GM23338 (cell line): ENCODE results near the gene MIER3. TPM values are rescaled to one million over a fixed set of nuclear protein-coding genes. Genes with fewer than 3 reads are reported as not detected.

Experiments used
- ATAC-seq: fragments of 200-7000 bp; cut with Tn5 transposase; 3 replicates; pipeline ENCODE4 v1.9.1; 2020
- DNase-seq: peaks from one replicate; pipeline ENCODE4 v3.0.0-alpha.2; 2015; ENCODE audit warnings: low spot score
- H2AFZ ChIP-seq: fragments of 200-600 bp; sonication (generic); 2 replicates; pipeline ENCODE4 v1.8.0; 2016; ENCODE audit warnings: antibody characterized with exemption, mild to moderate bottlenecking, moderate library complexity
- H3F3A ChIP-seq: fragments of 200-600 bp; sonication (generic); replicated peaks from 2 replicates; pipeline ENCODE4 v1.8.0; 2017; ENCODE audit warnings: antibody characterized with exemption, mixed run types, low read depth
- H3K27ac ChIP-seq: fragments of 200-600 bp; sonication (generic); 2 replicates; pipeline ENCODE4 v1.6.1; 2016; ENCODE audit warnings: low read depth
- H3K27me3 ChIP-seq: fragments of 200-600 bp; sonication (generic); 2 replicates; pipeline ENCODE4 v1.8.0; 2016; ENCODE audit warnings: mild to moderate bottlenecking, mixed run types, moderate library complexity; ENCODE audit not compliant: insufficient read depth
- H3K36me3 ChIP-seq: fragments of 200-600 bp; sonication (generic); 2 replicates; pipeline ENCODE4 v1.8.0; 2016; ENCODE audit warnings: mild to moderate bottlenecking; ENCODE audit not compliant: insufficient read depth
- H3K4me1 ChIP-seq: fragments of 200-600 bp; sonication (generic); 2 replicates; pipeline ENCODE4 v1.8.0; 2016; ENCODE audit warnings: mild to moderate bottlenecking, moderate library complexity; ENCODE audit not compliant: insufficient read depth
- H3K4me2 ChIP-seq: fragments of 200-600 bp; sonication (generic); 2 replicates; pipeline ENCODE4 v1.7.1; 2017; ENCODE audit warnings: mixed run types
- H3K4me3 ChIP-seq: fragments of 200-600 bp; sonication (generic); 2 replicates; pipeline ENCODE4 v1.6.1; 2016; ENCODE audit warnings: mixed run types
- H3K79me2 ChIP-seq: fragments of 200-600 bp; sonication (generic); replicated peaks from 2 replicates; pipeline ENCODE4 v1.8.0; 2017; ENCODE audit warnings: mild to moderate bottlenecking; ENCODE audit not compliant: insufficient read depth
- H3K9me2 ChIP-seq: fragments of 200-600 bp; sonication (generic); 2 replicates; pipeline ENCODE4 v1.8.0; 2017; ENCODE audit not compliant: insufficient read depth
- H4K20me1 ChIP-seq: fragments of 200-600 bp; sonication (generic); replicated peaks from 2 replicates; pipeline ENCODE4 v1.8.0; 2017; ENCODE audit warnings: mild to moderate bottlenecking; ENCODE audit not compliant: insufficient read depth
- H3K27ac Mint-ChIP-seq: 2 replicates; pipeline ENCODE4 v1.8.0; 2020; ENCODE audit warnings: inconsistent platforms, mild to moderate bottlenecking, moderate library complexity, mixed read lengths
- H3K27me3 Mint-ChIP-seq: 3 replicates; pipeline ENCODE4 v1.8.0; 2022; ENCODE audit warnings: low read depth, mild to moderate bottlenecking, moderate library complexity, mixed read lengths, inconsistent platforms; ENCODE audit not compliant: insufficient read depth, poor library complexity
- H3K36me3 Mint-ChIP-seq: 3 replicates; pipeline ENCODE4 v1.8.0; 2021; ENCODE audit warnings: low read depth, mild to moderate bottlenecking, inconsistent platforms, moderate library complexity, mixed read lengths
- H3K4me1 Mint-ChIP-seq: 3 replicates; pipeline ENCODE4 v1.8.0; 2020; ENCODE audit warnings: mild to moderate bottlenecking, inconsistent platforms, mixed read lengths
- H3K4me3 Mint-ChIP-seq: 3 replicates; pipeline ENCODE4 v1.8.0; 2021; ENCODE audit warnings: moderate library complexity, mild to moderate bottlenecking, inconsistent platforms, mixed read lengths
- H3K9me3 Mint-ChIP-seq: 3 replicates; pipeline ENCODE4 v1.8.0; 2020; ENCODE audit warnings: moderate library complexity, mild to moderate bottlenecking, inconsistent platforms, mixed read lengths
- CREB1 ChIP-seq: fragments of 250-450 bp; sonication (Bioruptor Pico); IDR thresholded peaks from 2 replicates; pipeline ENCODE4 v1.5.0; 2020; ENCODE audit warnings: low read depth, mild to moderate bottlenecking, moderate library complexity
- ETS1 ChIP-seq: IDR thresholded peaks from 2 replicates; pipeline ENCODE4 v1.6.1; 2016; ENCODE audit warnings: antibody characterized with exemption
- EZH2 ChIP-seq: fragments of 200-600 bp; sonication (generic); IDR thresholded peaks from one replicate; pipeline ENCODE4 v1.8.0; 2017; ENCODE audit warnings: antibody characterized with exemption, mild to moderate bottlenecking, low read depth; ENCODE audit not compliant: unreplicated experiment
- EZH2phosphoT487 ChIP-seq: fragments of 200-600 bp; sonication (generic); IDR thresholded peaks from one replicate; pipeline ENCODE4 v1.8.1; 2018; ENCODE audit warnings: antibody characterized with exemption; ENCODE audit not compliant: unreplicated experiment
- JUNB ChIP-seq: IDR thresholded peaks from one replicate; pipeline ENCODE4 v1.6.1; 2016; ENCODE audit warnings: antibody characterized with exemption; ENCODE audit not compliant: unreplicated experiment
- NANOG ChIP-seq: IDR thresholded peaks from 2 replicates; pipeline ENCODE4 v1.6.1; 2016; ENCODE audit warnings: antibody characterized with exemption, borderline replicate concordance
- POLR2AphosphoS5 ChIP-seq: IDR thresholded peaks from 2 replicates; pipeline ENCODE4 v1.6.1; 2016; ENCODE audit warnings: antibody characterized with exemption, low read depth
- STAT1 ChIP-seq: IDR thresholded peaks from one replicate; pipeline ENCODE4 v1.6.1; 2016; ENCODE audit warnings: antibody characterized with exemption; ENCODE audit not compliant: unreplicated experiment
- ZNF114 ChIP-seq: fragments of 250-450 bp; sonication (Bioruptor Pico); IDR thresholded peaks from 2 replicates; pipeline ENCODE4 v1.5.0; 2020; ENCODE audit warnings: mild to moderate bottlenecking, moderate library complexity
- ZNF331 ChIP-seq: fragments of 250-450 bp; sonication (Bioruptor Pico); IDR thresholded peaks from 2 replicates; pipeline ENCODE4 v1.5.0; 2020; ENCODE audit warnings: low read depth, mild to moderate bottlenecking, moderate library complexity
- polyA plus RNA-seq: library from polyadenylated mRNA; unstranded; fragments of >200 nt; fragmentation: Nextera tagmentation; extraction: Ambion mirVana; gene quantifications from 2 replicates; pipeline ENCODE4 v1.2.1, GENCODE V29; 2016
- total RNA-seq: library from RNA; depleted of rRNA; stranded (reverse); fragments of >200 nt; shearing (Covaris generic); gene quantifications from 2 replicates; pipeline ENCODE4 v1.2.3, GENCODE V29; 2014
- TF ChIP-seq, protein P1 (sequence below): IDR thresholded peaks from one replicate; pipeline ENCODE4 v1.6.1; 2018; ENCODE audit warnings: antibody characterized with exemption; ENCODE audit not compliant: unreplicated experiment
- TF ChIP-seq, protein P2 (sequence below): fragments of 250-450 bp; sonication (Bioruptor Pico); IDR thresholded peaks from 2 replicates; pipeline ENCODE4 v1.5.0; 2020; ENCODE audit warnings: mild to moderate bottlenecking, moderate library complexity
- TF ChIP-seq, protein P3 (sequence below), 2 experiments: fragments of 200-600 bp in 1 of 2; sonication (generic) in 1 of 2; conservative IDR thresholded peaks; 2 replicates each; pipeline versions ENCODE4 v1.5.1 to v1.6.1; 2016 to 2017; ENCODE audit warnings: antibody characterized with exemption in 2 of 2, low read depth in 2 of 2, mild to moderate bottlenecking in 2 of 2, moderate library complexity in 1 of 2

Gene MIER3
- total and polyA plus RNA-seq, 2 experiments from 2014 or later, result 12.0 to 36.3 TPM

- no peak for TF ChIP-seq JUNB
- TF ChIP-seq, protein P1, sequence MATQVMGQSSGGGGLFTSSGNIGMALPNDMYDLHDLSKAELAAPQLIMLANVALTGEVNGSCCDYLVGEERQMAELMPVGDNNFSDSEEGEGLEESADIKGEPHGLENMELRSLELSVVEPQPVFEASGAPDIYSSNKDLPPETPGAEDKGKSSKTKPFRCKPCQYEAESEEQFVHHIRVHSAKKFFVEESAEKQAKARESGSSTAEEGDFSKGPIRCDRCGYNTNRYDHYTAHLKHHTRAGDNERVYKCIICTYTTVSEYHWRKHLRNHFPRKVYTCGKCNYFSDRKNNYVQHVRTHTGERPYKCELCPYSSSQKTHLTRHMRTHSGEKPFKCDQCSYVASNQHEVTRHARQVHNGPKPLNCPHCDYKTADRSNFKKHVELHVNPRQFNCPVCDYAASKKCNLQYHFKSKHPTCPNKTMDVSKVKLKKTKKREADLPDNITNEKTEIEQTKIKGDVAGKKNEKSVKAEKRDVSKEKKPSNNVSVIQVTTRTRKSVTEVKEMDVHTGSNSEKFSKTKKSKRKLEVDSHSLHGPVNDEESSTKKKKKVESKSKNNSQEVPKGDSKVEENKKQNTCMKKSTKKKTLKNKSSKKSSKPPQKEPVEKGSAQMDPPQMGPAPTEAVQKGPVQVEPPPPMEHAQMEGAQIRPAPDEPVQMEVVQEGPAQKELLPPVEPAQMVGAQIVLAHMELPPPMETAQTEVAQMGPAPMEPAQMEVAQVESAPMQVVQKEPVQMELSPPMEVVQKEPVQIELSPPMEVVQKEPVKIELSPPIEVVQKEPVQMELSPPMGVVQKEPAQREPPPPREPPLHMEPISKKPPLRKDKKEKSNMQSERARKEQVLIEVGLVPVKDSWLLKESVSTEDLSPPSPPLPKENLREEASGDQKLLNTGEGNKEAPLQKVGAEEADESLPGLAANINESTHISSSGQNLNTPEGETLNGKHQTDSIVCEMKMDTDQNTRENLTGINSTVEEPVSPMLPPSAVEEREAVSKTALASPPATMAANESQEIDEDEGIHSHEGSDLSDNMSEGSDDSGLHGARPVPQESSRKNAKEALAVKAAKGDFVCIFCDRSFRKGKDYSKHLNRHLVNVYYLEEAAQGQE, result no peak
Measured at GRCh38 chr5:56964173-56964572, 12.2 kb upstream of the MIER3 start (continued).

- Mint-ChIP-seq H3K36me3 (no peaks in the 10 kb centered on the region), H3K4me1 (no peaks in the 10 kb centered on the region), H3K9me3 (no peaks in the 10 kb centered on the region), H3K27me3 (no peaks in the 10 kb centered on the region), H3K4me3 (no peak overlapping the region), H3K27ac (no peak overlapping the region)
- no peak overlapping the region for H2AFZ ChIP-seq
- no peaks in the 10 kb centered on the region for H3F3A ChIP-seq
- no peaks in the 10 kb centered on the region for H3K36me3 ChIP-seq
- no peaks in the 10 kb centered on the region for H3K27me3 ChIP-seq
- H3K4me2 ChIP-seq, result no peak overlapping the region
- no peak overlapping the region for H3K27ac ChIP-seq
- no peak for ATAC-seq
- no peaks in the 10 kb centered on the region for H3K9me2 ChIP-seq
- no peak for DNase-seq
- no peaks in the 10 kb centered on the region for H3K79me2 ChIP-seq
- no peaks in the 10 kb centered on the region for H4K20me1 ChIP-seq
- H3K4me1 ChIP-seq, result no peaks in the 10 kb centered on the region
- no peak overlapping the region for H3K4me3 ChIP-seq
- TF ChIP-seq STAT1 (no peak), ZNF331 (no peak), CREB1 (no peak), EZH2 (no peak), JUNB (no peak), NANOG (no peak), ZNF114 (no peak), POLR2AphosphoS5 (no peak), ETS1 (no peak), EZH2phosphoT487 (no peak)
- TF ChIP-seq, protein P2, sequence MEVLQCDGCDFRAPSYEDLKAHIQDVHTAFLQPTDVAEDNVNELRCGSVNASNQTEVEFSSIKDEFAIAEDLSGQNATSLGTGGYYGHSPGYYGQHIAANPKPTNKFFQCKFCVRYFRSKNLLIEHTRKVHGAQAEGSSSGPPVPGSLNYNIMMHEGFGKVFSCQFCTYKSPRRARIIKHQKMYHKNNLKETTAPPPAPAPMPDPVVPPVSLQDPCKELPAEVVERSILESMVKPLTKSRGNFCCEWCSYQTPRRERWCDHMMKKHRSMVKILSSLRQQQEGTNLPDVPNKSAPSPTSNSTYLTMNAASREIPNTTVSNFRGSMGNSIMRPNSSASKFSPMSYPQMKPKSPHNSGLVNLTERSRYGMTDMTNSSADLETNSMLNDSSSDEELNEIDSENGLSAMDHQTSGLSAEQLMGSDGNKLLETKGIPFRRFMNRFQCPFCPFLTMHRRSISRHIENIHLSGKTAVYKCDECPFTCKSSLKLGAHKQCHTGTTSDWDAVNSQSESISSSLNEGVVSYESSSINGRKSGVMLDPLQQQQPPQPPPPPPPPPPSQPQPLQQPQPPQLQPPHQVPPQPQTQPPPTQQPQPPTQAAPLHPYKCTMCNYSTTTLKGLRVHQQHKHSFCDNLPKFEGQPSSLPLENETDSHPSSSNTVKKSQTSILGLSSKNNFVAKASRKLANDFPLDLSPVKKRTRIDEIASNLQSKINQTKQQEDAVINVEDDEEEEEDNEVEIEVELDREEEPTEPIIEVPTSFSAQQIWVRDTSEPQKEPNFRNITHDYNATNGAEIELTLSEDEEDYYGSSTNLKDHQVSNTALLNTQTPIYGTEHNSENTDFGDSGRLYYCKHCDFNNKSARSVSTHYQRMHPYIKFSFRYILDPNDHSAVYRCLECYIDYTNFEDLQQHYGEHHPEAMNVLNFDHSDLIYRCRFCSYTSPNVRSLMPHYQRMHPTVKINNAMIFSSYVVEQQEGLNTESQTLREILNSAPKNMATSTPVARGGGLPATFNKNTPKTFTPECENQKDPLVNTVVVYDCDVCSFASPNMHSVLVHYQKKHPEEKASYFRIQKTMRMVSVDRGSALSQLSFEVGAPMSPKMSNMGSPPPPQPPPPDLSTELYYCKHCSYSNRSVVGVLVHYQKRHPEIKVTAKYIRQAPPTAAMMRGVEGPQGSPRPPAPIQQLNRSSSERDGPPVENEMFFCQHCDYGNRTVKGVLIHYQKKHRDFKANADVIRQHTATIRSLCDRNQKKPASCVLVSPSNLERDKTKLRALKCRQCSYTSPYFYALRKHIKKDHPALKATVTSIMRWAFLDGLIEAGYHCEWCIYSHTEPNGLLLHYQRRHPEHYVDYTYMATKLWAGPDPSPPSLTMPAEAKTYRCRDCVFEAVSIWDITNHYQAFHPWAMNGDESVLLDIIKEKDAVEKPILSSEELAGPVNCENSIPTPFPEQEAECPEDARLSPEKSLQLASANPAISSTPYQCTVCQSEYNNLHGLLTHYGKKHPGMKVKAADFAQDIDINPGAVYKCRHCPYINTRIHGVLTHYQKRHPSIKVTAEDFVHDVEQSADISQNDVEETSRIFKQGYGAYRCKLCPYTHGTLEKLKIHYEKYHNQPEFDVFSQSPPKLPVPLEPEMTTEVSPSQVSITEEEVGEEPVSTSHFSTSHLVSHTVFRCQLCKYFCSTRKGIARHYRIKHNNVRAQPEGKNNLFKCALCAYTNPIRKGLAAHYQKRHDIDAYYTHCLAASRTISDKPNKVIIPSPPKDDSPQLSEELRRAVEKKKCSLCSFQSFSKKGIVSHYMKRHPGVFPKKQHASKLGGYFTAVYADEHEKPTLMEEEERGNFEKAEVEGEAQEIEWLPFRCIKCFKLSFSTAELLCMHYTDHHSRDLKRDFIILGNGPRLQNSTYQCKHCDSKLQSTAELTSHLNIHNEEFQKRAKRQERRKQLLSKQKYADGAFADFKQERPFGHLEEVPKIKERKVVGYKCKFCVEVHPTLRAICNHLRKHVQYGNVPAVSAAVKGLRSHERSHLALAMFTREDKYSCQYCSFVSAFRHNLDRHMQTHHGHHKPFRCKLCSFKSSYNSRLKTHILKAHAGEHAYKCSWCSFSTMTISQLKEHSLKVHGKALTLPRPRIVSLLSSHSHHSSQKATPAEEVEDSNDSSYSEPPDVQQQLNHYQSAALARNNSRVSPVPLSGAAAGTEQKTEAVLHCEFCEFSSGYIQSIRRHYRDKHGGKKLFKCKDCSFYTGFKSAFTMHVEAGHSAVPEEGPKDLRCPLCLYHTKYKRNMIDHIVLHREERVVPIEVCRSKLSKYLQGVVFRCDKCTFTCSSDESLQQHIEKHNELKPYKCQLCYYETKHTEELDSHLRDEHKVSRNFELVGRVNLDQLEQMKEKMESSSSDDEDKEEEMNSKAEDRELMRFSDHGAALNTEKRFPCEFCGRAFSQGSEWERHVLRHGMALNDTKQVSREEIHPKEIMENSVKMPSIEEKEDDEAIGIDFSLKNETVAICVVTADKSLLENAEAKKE (CRISPR knock-in tag), result no peak
- TF ChIP-seq, protein P3, sequence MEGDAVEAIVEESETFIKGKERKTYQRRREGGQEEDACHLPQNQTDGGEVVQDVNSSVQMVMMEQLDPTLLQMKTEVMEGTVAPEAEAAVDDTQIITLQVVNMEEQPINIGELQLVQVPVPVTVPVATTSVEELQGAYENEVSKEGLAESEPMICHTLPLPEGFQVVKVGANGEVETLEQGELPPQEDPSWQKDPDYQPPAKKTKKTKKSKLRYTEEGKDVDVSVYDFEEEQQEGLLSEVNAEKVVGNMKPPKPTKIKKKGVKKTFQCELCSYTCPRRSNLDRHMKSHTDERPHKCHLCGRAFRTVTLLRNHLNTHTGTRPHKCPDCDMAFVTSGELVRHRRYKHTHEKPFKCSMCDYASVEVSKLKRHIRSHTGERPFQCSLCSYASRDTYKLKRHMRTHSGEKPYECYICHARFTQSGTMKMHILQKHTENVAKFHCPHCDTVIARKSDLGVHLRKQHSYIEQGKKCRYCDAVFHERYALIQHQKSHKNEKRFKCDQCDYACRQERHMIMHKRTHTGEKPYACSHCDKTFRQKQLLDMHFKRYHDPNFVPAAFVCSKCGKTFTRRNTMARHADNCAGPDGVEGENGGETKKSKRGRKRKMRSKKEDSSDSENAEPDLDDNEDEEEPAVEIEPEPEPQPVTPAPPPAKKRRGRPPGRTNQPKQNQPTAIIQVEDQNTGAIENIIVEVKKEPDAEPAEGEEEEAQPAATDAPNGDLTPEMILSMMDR (conservative IDR thresholded peaks at IDR 0.05; ENCODE audit: low read depth in 2 of 2), result no peak
Measured at GRCh38 chr5:56963246-56963645, 11.3 kb upstream of the MIER3 start.
